Lung (tissue), 12 donors: ENCODE measurements around the gene NOL11. TPM values are rescaled to one million over a fixed set of nuclear protein-coding genes. Genes with fewer than 3 reads are reported as not detected.
"Not testable (repeated sequence)": the region's sequence is repeated elsewhere in the genome, so short reads cannot be mapped to it uniquely, and the experiment has no call there.

ENCODE experiments used
- ATAC-seq: fragments of 200-7000 bp; cut with Tn5 transposase; one replicate; pipeline ENCODE4 v1.9.1; 2020; ENCODE audit warnings: moderate number of reproducible peaks; ENCODE audit not compliant: insufficient read depth, low FRiP score
- DNase-seq, 3 donors: peaks; one replicate each; pipeline ENCODE4 v3.0.0-alpha.2; 2013 to 2017
- H3K27ac ChIP-seq, 2 donors: one replicate each; pipeline ENCODE4 v1.5.1; 2013; ENCODE audit warnings: mild to moderate bottlenecking in 2 of 2, moderate library complexity in 2 of 2, control low read depth in 1 of 2, inconsistent platforms in 1 of 2, low read depth in 1 of 2, low read length in 1 of 2
- H3K27me3 ChIP-seq, 3 donors: one replicate each; pipeline ENCODE4 v1.5.1; 2013; ENCODE audit warnings: low read length in 2 of 3; ENCODE audit not compliant: control insufficient read depth in 3 of 3, insufficient read depth in 3 of 3
- H3K36me3 ChIP-seq, 4 donors: one replicate each; pipeline ENCODE4 v1.5.1; 2013; ENCODE audit warnings: low read length in 4 of 4, mild to moderate bottlenecking in 1 of 4, moderate library complexity in 1 of 4; ENCODE audit not compliant: control insufficient read depth in 4 of 4, insufficient read depth in 4 of 4
- H3K4me1 ChIP-seq, 5 donors: one replicate each; pipeline ENCODE4 v1.5.1; 2013; ENCODE audit warnings: low read length in 5 of 5, mild to moderate bottlenecking in 2 of 5, moderate library complexity in 1 of 5; ENCODE audit not compliant: control insufficient read depth in 5 of 5, insufficient read depth in 5 of 5
- H3K4me3 ChIP-seq: one replicate; pipeline ENCODE4 v1.5.1; 2013; ENCODE audit warnings: mild to moderate bottlenecking, control low read depth, moderate library complexity
- H3K9ac ChIP-seq, 2 donors: one replicate each; pipeline ENCODE4 v1.5.1; 2013; ENCODE audit warnings: low read length in 2 of 2, control low read depth in 1 of 2; ENCODE audit not compliant: insufficient read depth in 1 of 2
- H3K9me3 ChIP-seq, 4 donors: one replicate each; pipeline ENCODE4 v1.5.1; 2013; ENCODE audit warnings: low read length in 3 of 4, mild to moderate bottlenecking in 1 of 4, moderate library complexity in 1 of 4; ENCODE audit not compliant: control insufficient read depth in 4 of 4, insufficient read depth in 3 of 4
- CTCF ChIP-seq: IDR thresholded peaks from 2 replicates; pipeline ENCODE4 v1.5.1; 2012; ENCODE audit warnings: mild to moderate bottlenecking; ENCODE audit errors: control extremely low read depth, extremely low read depth
- WGBS, 2 donors: extraction: QIAGEN DNeasy Blood & Tissue Kit; methylation state at CpG; one replicate each; pipeline ENCODE4 v1.1.7; 2013; 5-methylcytosine and 5-hydroxymethylcytosine counted together
- polyA plus RNA-seq, 2 donors: library from polyadenylated mRNA; stranded (reverse); fragments of 200-250 nt; gene quantifications; one replicate each; pipeline ENCODE4 v1.2.1, GENCODE V29; 2013
- total RNA-seq, 2 donors: library from RNA; depleted of rRNA in 1 of 2; stranded (reverse); fragments of >200 nt in 1 of 2; gene quantifications; one replicate each; pipeline ENCODE4 v1.2.1, GENCODE V29; 2014 to 2021
- donor health status: control.
- donor health status: control.
- donor health status: Bipolar disorder and iron deficiency.
- donor health status: healthy.
- donor health status: DM: yes; HTN: yes; CAD: no.

NOL11 gene
- total and polyA plus RNA-seq, 4 donors, result 18.4 to 46.9 (median 37.8) TPM

GRCh38 chr17:67696853-67697498 is 20.8 kb upstream of the NOL11 start:
- no peaks in the 10 kb centered on the region for H3K9me3 ChIP-seq
- no peak overlapping the region for H3K27ac ChIP-seq
- TF ChIP-seq CTCF, result no peak
- no peaks in the 10 kb centered on the region for H3K4me1 ChIP-seq
- H3K36me3 ChIP-seq, result peaks cover 0 to 9% (median under 1%) of the 10 kb centered on the region in 4 donors
- no peak overlapping the region for H3K9ac ChIP-seq
- no peak for ATAC-seq
- WGBS, 2 donors, result 68 to 71% methylated on average over 4 of the region's 4 CpGs
- DNase-seq, result peak in 1 of 3 donors; percentile 11
- no peaks in the 10 kb centered on the region for H3K27me3 ChIP-seq
- H3K4me3 ChIP-seq, result no peak overlapping the region

GRCh38 chr17:67700037-67700724 is 17.6 kb upstream of the NOL11 start:
- no peak overlapping the region for H3K4me3 ChIP-seq
- H3K27ac ChIP-seq, result no peak overlapping the region
- no peaks in the 10 kb centered on the region for H3K4me1 ChIP-seq
- H3K36me3 ChIP-seq, result no peaks in the 10 kb centered on the region
- no peak overlapping the region for H3K9ac ChIP-seq
- ATAC-seq, result no peak
- DNase-seq, result peak in 1 of 3 donors; percentile 17
- no peaks in the 10 kb centered on the region for H3K27me3 ChIP-seq
- 74 to 81% methylated on average over 5 of the region's 5 CpGs for WGBS, 2 donors
- H3K9me3 ChIP-seq, result no peaks in the 10 kb centered on the region
- TF ChIP-seq CTCF, result no peak

- no peak for TF ChIP-seq CTCF
- Histone ChIP-seq H3K27ac (no peak overlapping the region), H3K4me1 (no peaks in the 10 kb centered on the region), H3K9me3 (no peaks in the 10 kb centered on the region), H3K4me3 (no peak overlapping the region), H3K36me3 (no peaks in the 10 kb centered on the region), H3K27me3 (no peaks in the 10 kb centered on the region), H3K9ac (no peak overlapping the region)
- ATAC-seq (no peak), DNase-seq (no peak)
- WGBS, 2 donors, result 87 to 98% methylated on average over 1 of the region's 1 CpG
These were observed 17.0 kb upstream of the NOL11 start for GRCh38 chr17:67700725-67701119.

- 95 to 96% methylated on average over 8 of the region's 8 CpGs for WGBS, 2 donors
- not testable (repeated sequence) for H3K36me3 ChIP-seq, DNase-seq
These were observed 14.9 kb upstream of the NOL11 start for GRCh38 chr17:67702861-67703260.

More at GRCh38 chr17:67702861-67703260, 14.9 kb upstream of the NOL11 start:
- H3K27me3 ChIP-seq, H3K9me3 ChIP-seq, ATAC-seq, H3K27ac ChIP-seq, H3K4me1 ChIP-seq, H3K9ac ChIP-seq, H3K4me3 ChIP-seq: not testable (repeated sequence)
